ENCODE data around the gene RNASEH2C. TPM values are rescaled to one million over a fixed set of nuclear protein-coding genes. Genes with fewer than 3 reads are reported as not detected.
"Not testable (repeated sequence)": the region's sequence is repeated elsewhere in the genome, so short reads cannot be mapped to it uniquely, and the experiment has no call there.

Gene RNASEH2C
- total RNA-seq, 4 donors from 2014 or later: 36.5 to 101 (median 62.4) TPM

- H3K27me3 ChIP-seq: peaks cover 0 to 5% (median 3%) of the 10 kb centered on the region in 3 donors
- no peaks in the 10 kb centered on the region for H3K36me3 ChIP-seq
- no peaks in the 10 kb centered on the region for H3K4me1 ChIP-seq
- H3K4me3 ChIP-seq: no peak overlapping the region
- no peak for ATAC-seq
- DNase-seq: no peak
- no peaks in the 10 kb centered on the region for H3K9me3 ChIP-seq
- intact Hi-C loops (cut with DNase I; ENCODE audit: low total_unique reads) (no loop called here), in situ Hi-C loops (cut with MboI; ENCODE audit: low sequenced_read_pairs in 4 of 4) (no loop called here)
- H3K27ac ChIP-seq: no peak overlapping the region
- no peak for TF ChIP-seq POLR2A (IDR thresholded peaks at IDR 0.05)
- TF ChIP-seq CTCF (IDR thresholded peaks at IDR 0.05 in 4 of 5, conservative IDR thresholded peaks at IDR 0.05 in 1 of 5): no peak
Measured at GRCh38 chr11:65742353-65742752, 21.8 kb upstream of the RNASEH2C start.

GRCh38 chr11:65741185-65741584 lies 20.6 kb upstream of the RNASEH2C start:
- Histone ChIP-seq H3K27me3 (peaks cover 0 to 5% (median 3%) of the 10 kb centered on the region in 3 donors), H3K27ac (no peak overlapping the region), H3K4me3 (no peak overlapping the region), H3K9me3 (no peaks in the 10 kb centered on the region), H3K36me3 (no peaks in the 10 kb centered on the region), H3K4me1 (no peaks in the 10 kb centered on the region)
- intact Hi-C loops (cut with DNase I; ENCODE audit: low total_unique reads): no loop called here
- in situ Hi-C loops (cut with MboI; ENCODE audit: low sequenced_read_pairs in 4 of 4): no loop called here
- no peak for TF ChIP-seq CTCF (IDR thresholded peaks at IDR 0.05 in 4 of 5, conservative IDR thresholded peaks at IDR 0.05 in 1 of 5)
- no peak for TF ChIP-seq POLR2A (IDR thresholded peaks at IDR 0.05)
- ATAC-seq: no peak
- no peak for DNase-seq

GRCh38 chr11:65739022-65739421 lies 18.4 kb upstream of the RNASEH2C start:
- DNase-seq (no peak), ATAC-seq (no peak)
- no peak overlapping the region for H3K27ac ChIP-seq
- H3K4me1 ChIP-seq: no peaks in the 10 kb centered on the region
- in situ Hi-C loops (cut with MboI; ENCODE audit: low sequenced_read_pairs in 4 of 4): no loop called here
- H3K36me3 ChIP-seq: no peaks in the 10 kb centered on the region
- peaks cover 0 to 5% (median 3%) of the 10 kb centered on the region in 3 donors for H3K27me3 ChIP-seq
- H3K9me3 ChIP-seq: no peaks in the 10 kb centered on the region
- H3K4me3 ChIP-seq: no peak overlapping the region
- TF ChIP-seq POLR2A (IDR thresholded peaks at IDR 0.05): no peak
- no peak for TF ChIP-seq CTCF (IDR thresholded peaks at IDR 0.05 in 4 of 5, conservative IDR thresholded peaks at IDR 0.05 in 1 of 5)
- intact Hi-C loops (cut with DNase I; ENCODE audit: low total_unique reads): no loop called here

- Histone ChIP-seq H3K27ac (no peak overlapping the region), H3K9me3 (no peaks in the 10 kb centered on the region), H3K4me1 (no peaks in the 10 kb centered on the region), H3K4me3 (no peak overlapping the region), H3K36me3 (no peaks in the 10 kb centered on the region), H3K27me3 (peaks cover 0 to 5% (median 3%) of the 10 kb centered on the region in 3 donors)
- intact Hi-C loops (cut with DNase I; ENCODE audit: low total_unique reads): no loop called here
- in situ Hi-C loops (cut with MboI; ENCODE audit: low sequenced_read_pairs in 4 of 4): no loop called here
- no peak for TF ChIP-seq CTCF (IDR thresholded peaks at IDR 0.05 in 4 of 5, conservative IDR thresholded peaks at IDR 0.05 in 1 of 5)
- no peak for TF ChIP-seq POLR2A (IDR thresholded peaks at IDR 0.05)
- ATAC-seq (no peak), DNase-seq (no peak)
Measured at GRCh38 chr11:65736810-65737209, 16.2 kb upstream of the RNASEH2C start.

- H3K36me3 ChIP-seq; H3K4me3 ChIP-seq; H3K27me3 ChIP-seq; intact Hi-C loops (cut with DNase I; ENCODE audit: low total_unique reads); in situ Hi-C loops (cut with MboI; ENCODE audit: low sequenced_read_pairs in 4 of 4); H3K9me3 ChIP-seq; DNase-seq; H3K4me1 ChIP-seq; H3K27ac ChIP-seq; ATAC-seq: not testable (repeated sequence)
Measured at GRCh38 chr11:65735111-65735510, 14.5 kb upstream of the RNASEH2C start.

Data from gastrocnemius medialis (tissue), 4 donors.